Cortex of kidney (tissue), 1 donor: ENCODE measurements around the gene SRPK1.

Experiments used
- DNase-seq: peaks from one replicate; lab custom pipeline; 2025; lab: John Stamatoyannopoulos, UW

SRPK1 gene

GRCh38 chr6:35898003-35898402, 22.9 kb downstream of the SRPK1 start:
- no peak for DNase-seq

- DNase-seq: no peak
These were observed 23.4 kb downstream of the SRPK1 start for GRCh38 chr6:35897486-35897885.

- DNase-seq: no peak
These were observed 23.9 kb downstream of the SRPK1 start for GRCh38 chr6:35897036-35897435.

- no peak for DNase-seq
These were observed 24.7 kb downstream of the SRPK1 start for GRCh38 chr6:35896228-35896627.

GRCh38 chr6:35895560-35895959, 25.3 kb downstream of the SRPK1 start:
- DNase-seq: no peak

GRCh38 chr6:35894776-35895175, 26.1 kb downstream of the SRPK1 start:
- DNase-seq: no peak

GRCh38 chr6:35893246-35893645, 27.7 kb downstream of the SRPK1 start:
- DNase-seq: no peak

- no peak for DNase-seq
These were observed 28.4 kb downstream of the SRPK1 start for GRCh38 chr6:35892482-35892881.

- no peak for DNase-seq
These were observed 41.7 kb downstream of the SRPK1 start for GRCh38 chr6:35879151-35879550.

- no peak for DNase-seq
These were observed 44.0 kb downstream of the SRPK1 start for GRCh38 chr6:35876902-35877301.

- DNase-seq: no peak
These were observed 46.2 kb downstream of the SRPK1 start for GRCh38 chr6:35874730-35875129.

- DNase-seq: no peak
These were observed 61.5 kb downstream of the SRPK1 start for GRCh38 chr6:35859367-35859766.

GRCh38 chr6:35857853-35858252, 63.0 kb downstream of the SRPK1 start:
- no peak for DNase-seq

GRCh38 chr6:35856250-35856649, 64.6 kb downstream of the SRPK1 start:
- no peak for DNase-seq

- no peak for DNase-seq
These were observed 67.9 kb downstream of the SRPK1 start for GRCh38 chr6:35852994-35853393.

- no peak for DNase-seq
These were observed 70.7 kb downstream of the SRPK1 start for GRCh38 chr6:35850208-35850607.

- no peak for DNase-seq
These were observed 76.6 kb downstream of the SRPK1 start for GRCh38 chr6:35844290-35844689.

GRCh38 chr6:35842381-35842780, 78.5 kb downstream of the SRPK1 start:
- no peak for DNase-seq

- DNase-seq: no peak
These were observed 81.9 kb downstream of the SRPK1 start for GRCh38 chr6:35839019-35839418.

GRCh38 chr6:35833536-35833935, 87.4 kb downstream of the SRPK1 start:
- DNase-seq: no peak

GRCh38 chr6:35831257-35832007, 89.5 kb downstream of the SRPK1 start:
- no peak for DNase-seq

- DNase-seq: no peak
These were observed 91.6 kb downstream of the SRPK1 start for GRCh38 chr6:35829306-35829705.

GRCh38 chr6:35824552-35825192, 96.2 kb downstream of the SRPK1 start:
- DNase-seq: no peak

GRCh38 chr6:35823601-35824000, 97.3 kb downstream of the SRPK1 start:
- no peak for DNase-seq
